Fibroblast of mammary gland (primary cell): Measurements from ENCODE around the gene RAB8A.
"Not testable (repeated sequence)": the region's sequence is repeated elsewhere in the genome, so short reads cannot be mapped to it uniquely, and the experiment has no call there.

Source experiments
- DNase-seq: peaks from one replicate; pipeline ENCODE4 v3.0.0-alpha.2; 2010; ENCODE audit warnings: low read depth
- H3K4me3 ChIP-seq: 2 replicates; pipeline ENCODE4 v1.5.1; 2011; ENCODE audit warnings: low read depth, mild to moderate bottlenecking, low read length, moderate library complexity; ENCODE audit not compliant: control insufficient read depth
- CTCF ChIP-seq: conservative IDR thresholded peaks from 2 replicates; pipeline ENCODE4 v1.5.1; 2011; ENCODE audit warnings: low read depth, low read length, inconsistent platforms; ENCODE audit not compliant: control insufficient read depth, insufficient read depth

Gene RAB8A

DNA sequence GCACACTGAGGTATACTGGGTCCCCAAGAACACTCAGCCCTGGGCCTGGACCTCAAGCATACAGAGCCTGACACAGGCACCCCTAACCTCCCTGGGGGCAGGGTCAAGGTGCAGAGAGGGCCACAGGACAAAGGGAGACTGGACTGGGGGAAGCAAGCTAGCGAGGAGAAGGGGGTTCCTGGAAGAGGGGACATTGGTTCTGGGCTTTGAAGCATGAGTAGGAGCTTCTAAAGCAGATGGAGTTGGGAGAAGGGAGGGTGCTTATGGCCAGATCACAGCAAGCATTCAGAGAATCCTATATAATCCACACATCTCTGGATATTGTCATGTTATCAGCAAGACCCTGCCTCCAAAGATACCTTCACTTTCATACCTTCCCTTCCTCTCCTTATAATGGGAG lies 58.4 kb downstream of the RAB8A start:
- no peak overlapping the region for H3K4me3 ChIP-seq
- TF ChIP-seq CTCF, result no peak
- DNase-seq, result no peak

- H3K4me3 ChIP-seq, result no peak overlapping the region
- DNase-seq, result no peak
- TF ChIP-seq CTCF, result no peak
These were observed 64.3 kb downstream of the RAB8A start for GRCh38 chr19:16175954-16176353.

GRCh38 chr19:16178866-16179265 lies 67.2 kb downstream of the RAB8A start:
- H3K4me3 ChIP-seq, DNase-seq: not testable (repeated sequence)

DNA sequence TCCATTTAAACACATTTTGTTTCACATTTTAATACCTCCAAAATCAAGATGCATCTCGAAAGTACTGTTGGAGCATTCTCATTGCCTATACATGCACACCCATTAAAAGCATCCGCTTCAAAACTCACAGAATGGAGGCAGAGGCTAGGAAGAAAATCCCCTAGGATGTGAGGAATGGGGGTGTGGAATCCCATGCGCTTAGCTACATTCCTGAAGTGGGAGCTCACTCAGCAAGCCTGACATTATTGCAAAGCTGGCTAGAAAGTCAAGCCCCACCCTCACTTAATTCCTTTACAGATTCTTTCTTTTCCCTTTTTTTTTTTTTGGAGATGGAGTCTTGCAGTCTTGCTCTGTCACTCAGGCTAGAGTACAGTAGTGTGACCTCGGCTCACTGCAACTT lies 68.9 kb downstream of the RAB8A start:
- no peak for TF ChIP-seq CTCF
- DNase-seq, result peak; percentile 77
- H3K4me3 ChIP-seq, result no peak overlapping the region
